HepG2 (cell line): ENCODE results near the gene RAB3D. TPM values are rescaled to one million over a fixed set of nuclear protein-coding genes. Genes with fewer than 3 reads are reported as not detected.

Experiments used
- ATAC-seq: fragments of 200-7000 bp; cut with Tn5 transposase; 3 replicates; pipeline ENCODE4 v1.9.1; 2020; ENCODE audit warnings: mild to moderate bottlenecking, moderate library complexity
- BruUV-seq: library from RNA; stranded (reverse); fragments of 400-500 nt; replicated peaks from 2 replicates; lab custom pipeline; 2021; lab: Mats Ljungman, UMichigan
- CTCF ChIA-PET: fragments of 300-600 bp; formaldehyde crosslinking; extraction: SDS; loops from one replicate; lab custom pipeline; 2021; ENCODE audit warnings: low total read pairs, inconsistent platforms, low intra/inter-chr PET ratio; lab: Yijun Ruan, JAX
- POLR2A ChIA-PET: fragments of 350-600 bp; sonication (Branson Sonifier 250); formaldehyde crosslinking; loops from one replicate; lab custom pipeline; 2020; ENCODE audit warnings: antibody characterized with exemption, inconsistent platforms; lab: Yijun Ruan, JAX
- DNase-seq: peaks from one replicate; pipeline ENCODE4 v3.0.0-alpha.2; 2015; ENCODE audit warnings: low spot score
- FAIRE-seq: peaks from 3 replicates; lab custom pipeline; 2011; peaks lifted over from hg19 to GRCh38; lab: Jason Lieb, UNC
- H2AFZ ChIP-seq: one replicate; pipeline ENCODE4 v1.6.1; 2011; ENCODE audit warnings: low read length, inconsistent platforms
- H3K27ac ChIP-seq: fragments of 300-600 bp; 3 replicates; pipeline ENCODE4 v1.8.0; 2011; ENCODE audit warnings: mixed run types, mild to moderate bottlenecking, mixed read lengths, low read length, inconsistent platforms; ENCODE audit not compliant: insufficient read depth; ENCODE audit errors: extremely low read length
- H3K27me3 ChIP-seq, 2 experiments: fragments of 200-600 bp in 1 of 2; 2 replicates in 1 of 2; 3 replicates in 1 of 2; pipeline versions ENCODE4 v1.6.0 to v1.8.0; 2011; ENCODE audit warnings: low read length in 2 of 2, mild to moderate bottlenecking in 2 of 2, moderate library complexity in 2 of 2, inconsistent platforms in 1 of 2; ENCODE audit not compliant: insufficient read depth in 2 of 2, control insufficient read depth in 1 of 2
- H3K36me3 ChIP-seq, 2 experiments: fragments of 200-600 bp in 1 of 2; replicated peaks in 1 of 2; 2 replicates in 1 of 2; 3 replicates in 1 of 2; pipeline versions ENCODE4 v1.5.1 to v1.8.0; 2011; ENCODE audit warnings: low read length in 2 of 2, inconsistent platforms in 1 of 2; ENCODE audit not compliant: insufficient read depth in 2 of 2, control insufficient read depth in 1 of 2
- H3K4me1 ChIP-seq: 2 replicates; pipeline ENCODE4 v1.5.1; 2012; ENCODE audit warnings: low read length, inconsistent platforms; ENCODE audit not compliant: insufficient read depth
- H3K4me2 ChIP-seq: 2 replicates; pipeline ENCODE4 v1.6.0; 2011; ENCODE audit warnings: low read depth, low read length, inconsistent platforms
- H3K4me3 ChIP-seq, 3 experiments: fragments of 200-600 bp in 1 of 3; sonication (generic), shearing (Covaris generic) in 1 of 3; replicated peaks in 1 of 3; 2 replicates each; pipeline ENCODE4 v1.5.1; 2011 to 2016; ENCODE audit warnings: low read length in 3 of 3, inconsistent platforms in 2 of 3, low read depth in 2 of 3, mild to moderate bottlenecking in 2 of 3, control low read depth in 1 of 3, mixed read lengths in 1 of 3; ENCODE audit not compliant: insufficient read depth in 1 of 3
- H3K79me2 ChIP-seq: one replicate; pipeline ENCODE4 v1.6.1; 2011; ENCODE audit warnings: low read length, inconsistent platforms; ENCODE audit not compliant: insufficient read depth
- H3K9ac ChIP-seq: 2 replicates; pipeline ENCODE4 v1.6.0; 2011; ENCODE audit warnings: mild to moderate bottlenecking, low read depth, low read length, inconsistent platforms; ENCODE audit not compliant: insufficient read depth
- H3K9me3 ChIP-seq: 2 replicates; pipeline ENCODE4 v1.5.1; 2012; ENCODE audit warnings: mild to moderate bottlenecking, low read length
- H4K20me1 ChIP-seq: 2 replicates; pipeline ENCODE4 v1.6.0; 2011; ENCODE audit warnings: inconsistent platforms, mild to moderate bottlenecking, low read length, moderate library complexity; ENCODE audit not compliant: insufficient read depth
- XBP1 ChIP-seq: sonication (generic); formaldehyde crosslinking; IDR thresholded peaks from 2 replicates; pipeline ENCODE4 v1.5.0; 2020; ENCODE audit warnings: missing genetic modification reagents
- ZBTB33 ChIP-seq: sonication (generic); formaldehyde crosslinking; IDR thresholded peaks from 2 replicates; pipeline ENCODE4 v1.4.0; 2020; ENCODE audit warnings: missing genetic modification reagents
- ZNF570 ChIP-seq: sonication (generic); formaldehyde crosslinking; IDR thresholded peaks from 2 replicates; pipeline ENCODE4 v1.4.0; 2020; ENCODE audit warnings: mild to moderate bottlenecking, missing genetic modification reagents, borderline replicate concordance
- WGBS: methylation state at CpG from one replicate; pipeline ENCODE4 v1.1.6; 2017; ENCODE audit warnings: low lambda C conversion rate; 5-methylcytosine and 5-hydroxymethylcytosine counted together
- in situ Hi-C: cut with HindIII; loops from 2 replicates; pipeline ENCODE4 v1.10.0; 2017; ENCODE audit warnings: low pct_unique_long_range_greater_than_20kb; ENCODE audit not compliant: extremely low pct_ligation_motif_present
- intact Hi-C: fragments of 100-400 bp; cut with micrococcal nuclease; formaldehyde crosslinking; loops from one replicate; pipeline ENCODE4 v1.10.0; 2022; ENCODE audit not compliant: unreplicated experiment
- polyA plus RNA-seq, 8 experiments: library from polyadenylated mRNA; depleted of rRNA in 3 of 8; stranded (reverse) in 7 of 8; unstranded in 1 of 8; fragments of >200 nt; fragmentation: Illumina TruSeq in 4 of 8; extraction: Trizol in 4 of 8; gene quantifications; 2 replicates each; pipeline versions ENCODE4 v1.2.1 to v1.2.3, GENCODE V29; 2011 to 2016; ENCODE audit warnings: low read depth in 4 of 8, missing spikeins in 1 of 8, mixed read lengths in 1 of 8; ENCODE audit not compliant: insufficient read depth in 1 of 8
- total RNA-seq, 5 experiments: library from RNA; depleted of rRNA; stranded (reverse); fragments of >200 nt; fragmentation: Illumina TruSeq; extraction: Trizol; gene quantifications; 2 replicates each; pipeline ENCODE4 v1.2.3, GENCODE V29; 2016; ENCODE audit warnings: low read depth in 1 of 5
- TF ChIP-seq, protein P1 (sequence below): sonication (generic); formaldehyde crosslinking; IDR thresholded peaks from 2 replicates; pipeline ENCODE4 v1.4.0; 2020; ENCODE audit warnings: mild to moderate bottlenecking, missing genetic modification reagents

Gene RAB3D
- total and polyA plus RNA-seq, 2 of the 13 experiments (the other 11 are each of a cell fraction or from before 2014, with no cell fraction given) = 2.0 to 16.1 TPM

DNA sequence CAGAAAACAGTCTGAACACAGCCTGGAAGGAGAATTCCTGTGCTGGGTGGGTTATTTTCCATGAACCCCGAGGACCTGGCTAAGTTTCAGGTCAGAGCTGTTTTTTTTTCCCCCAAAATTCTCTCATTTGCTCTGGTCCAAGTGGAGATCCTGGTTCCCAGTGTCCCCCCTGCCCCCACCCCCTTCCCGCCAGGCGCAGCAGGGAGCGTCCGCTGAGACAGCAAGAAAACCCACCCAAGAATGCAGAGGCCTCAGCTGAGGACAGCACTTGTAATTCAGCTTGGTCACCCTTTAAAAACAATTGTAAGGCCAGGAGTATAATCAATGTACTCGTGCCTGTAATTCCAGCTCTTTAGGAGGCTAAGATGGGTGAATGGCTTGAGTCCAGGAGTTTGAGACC, 54.9 kb downstream of the RAB3D start:
- in situ Hi-C loops (loop anchor here (10.0 kb wide), 1 partner anchor 170 kb away; no protein-coding TSS in a partner anchor), intact Hi-C loops (no loop called here)
- no peaks in the 10 kb centered on the region for H3K9me3 ChIP-seq
- H3K79me2 ChIP-seq = no peaks in the 10 kb centered on the region
- H3K4me3 ChIP-seq = no peak overlapping the region
- ATAC-seq (no peak), DNase-seq (no peak), FAIRE-seq (no peak)
- no peak overlapping the region for H3K27ac ChIP-seq
- ChIA-PET CTCF (no interaction called here), POLR2A (no interaction called here)
- no peaks in the 10 kb centered on the region for H4K20me1 ChIP-seq
- H3K4me2 ChIP-seq = no peak overlapping the region
- no peak overlapping the region for H3K9ac ChIP-seq
- H2AFZ ChIP-seq = no peak overlapping the region
- TF ChIP-seq XBP1 (CRISPR knock-in tag) (no peak), ZBTB33 (CRISPR knock-in tag) (peak; percentile 12; the same call in 1 of the 2 replicates), ZNF570 (CRISPR knock-in tag) (no peak)
- TF ChIP-seq, protein P1, sequence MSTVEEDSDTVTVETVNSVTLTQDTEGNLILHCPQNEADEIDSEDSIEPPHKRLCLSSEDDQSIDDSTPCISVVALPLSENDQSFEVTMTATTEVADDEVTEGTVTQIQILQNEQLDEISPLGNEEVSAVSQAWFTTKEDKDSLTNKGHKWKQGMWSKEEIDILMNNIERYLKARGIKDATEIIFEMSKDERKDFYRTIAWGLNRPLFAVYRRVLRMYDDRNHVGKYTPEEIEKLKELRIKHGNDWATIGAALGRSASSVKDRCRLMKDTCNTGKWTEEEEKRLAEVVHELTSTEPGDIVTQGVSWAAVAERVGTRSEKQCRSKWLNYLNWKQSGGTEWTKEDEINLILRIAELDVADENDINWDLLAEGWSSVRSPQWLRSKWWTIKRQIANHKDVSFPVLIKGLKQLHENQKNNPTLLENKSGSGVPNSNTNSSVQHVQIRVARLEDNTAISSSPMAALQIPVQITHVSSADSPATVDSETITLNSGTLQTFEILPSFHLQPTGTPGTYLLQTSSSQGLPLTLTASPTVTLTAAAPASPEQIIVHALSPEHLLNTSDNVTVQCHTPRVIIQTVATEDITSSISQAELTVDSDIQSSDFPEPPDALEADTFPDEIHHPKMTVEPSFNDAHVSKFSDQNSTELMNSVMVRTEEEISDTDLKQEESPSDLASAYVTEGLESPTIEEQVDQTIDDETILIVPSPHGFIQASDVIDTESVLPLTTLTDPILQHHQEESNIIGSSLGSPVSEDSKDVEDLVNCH (CRISPR knock-in tag) = no peak
- peaks cover 16% of the 10 kb centered on the region for H3K4me1 ChIP-seq
- no peaks in the 10 kb centered on the region for H3K36me3 ChIP-seq
- WGBS = 52% methylated on average over 6 of the region's 6 CpGs
- H3K27me3 ChIP-seq = no peaks in the 10 kb centered on the region; a peak in 2 of 5 replicates
- BruUV-seq = no TSS peak
